ENCODE data around the gene NOVA2.

NOVA2 gene

GRCh38 chr19:45962021-45962420, 11.6 kb downstream of the NOVA2 start:
- DNase-seq (ENCODE audit: low read depth, low spot score) = no peak

GRCh38 chr19:45960595-45961235, 12.9 kb downstream of the NOVA2 start:
- DNase-seq (ENCODE audit: low read depth, low spot score) = no peak

- DNase-seq (ENCODE audit: low read depth, low spot score) = no peak
Observed at GRCh38 chr19:45959517-45960025, 14.1 kb downstream of the NOVA2 start.

- DNase-seq (ENCODE audit: low read depth, low spot score) = no peak
Observed at GRCh38 chr19:45958769-45959516, 14.7 kb downstream of the NOVA2 start.

- DNase-seq (ENCODE audit: low read depth, low spot score) = no peak
Observed at GRCh38 chr19:45958320-45958719, 15.3 kb downstream of the NOVA2 start.

- DNase-seq (ENCODE audit: low read depth, low spot score) = no peak
Observed at GRCh38 chr19:45955905-45956608, 17.6 kb downstream of the NOVA2 start.

GRCh38 chr19:45954156-45954555, 19.5 kb downstream of the NOVA2 start:
- no peak for DNase-seq (ENCODE audit: low read depth, low spot score)

GRCh38 chr19:45953676-45954075, 20.0 kb downstream of the NOVA2 start:
- no peak for DNase-seq (ENCODE audit: low read depth, low spot score)

- DNase-seq (ENCODE audit: low read depth, low spot score) = no peak
Observed at GRCh38 chr19:45952686-45953505, 20.8 kb downstream of the NOVA2 start.

GRCh38 chr19:45952341-45952685, 21.4 kb downstream of the NOVA2 start:
- DNase-seq (ENCODE audit: low read depth, low spot score) = no peak

GRCh38 chr19:45947926-45948325, 25.7 kb downstream of the NOVA2 start:
- no peak for DNase-seq (ENCODE audit: low read depth, low spot score)

- DNase-seq (ENCODE audit: low read depth, low spot score) = no peak
Observed at GRCh38 chr19:45940515-45940805, 33.2 kb downstream of the NOVA2 start.

- no peak for DNase-seq (ENCODE audit: low read depth, low spot score)
Observed at GRCh38 chr19:45939792-45940514, 33.7 kb downstream of the NOVA2 start.

GRCh38 chr19:45938733-45939319, 34.8 kb downstream of the NOVA2 start:
- DNase-seq (ENCODE audit: low read depth, low spot score) = no peak

GRCh38 chr19:45935267-45935666, 38.4 kb downstream of the NOVA2 start:
- no peak for DNase-seq (ENCODE audit: low read depth, low spot score)

GRCh38 chr19:45934551-45935230, 39.0 kb downstream of the NOVA2 start:
- no peak for DNase-seq (ENCODE audit: low read depth, low spot score)

- no peak for DNase-seq (ENCODE audit: low read depth, low spot score)
Observed at GRCh38 chr19:45933759-45934158, 39.9 kb downstream of the NOVA2 start.

- no peak for DNase-seq (ENCODE audit: low read depth, low spot score)
Observed at GRCh38 chr19:45931055-45931454, 42.6 kb downstream of the NOVA2 start.

- DNase-seq (ENCODE audit: low read depth, low spot score) = no peak
Observed at GRCh38 chr19:45929247-45929646, 44.4 kb downstream of the NOVA2 start.

- DNase-seq (ENCODE audit: low read depth, low spot score) = peak; percentile 69
Observed at GRCh38 chr19:45927565-45928261, 46.0 kb downstream of the NOVA2 start.
